ENCODE results near the gene SPAG17.

The SPAG17 gene

GRCh38 chr1:118047650-118048224, 137.3 kb downstream of the SPAG17 start:
- DNase-seq = no peak

- no peak for DNase-seq
Measured at GRCh38 chr1:118047006-118047649, 137.9 kb downstream of the SPAG17 start.

DNA sequence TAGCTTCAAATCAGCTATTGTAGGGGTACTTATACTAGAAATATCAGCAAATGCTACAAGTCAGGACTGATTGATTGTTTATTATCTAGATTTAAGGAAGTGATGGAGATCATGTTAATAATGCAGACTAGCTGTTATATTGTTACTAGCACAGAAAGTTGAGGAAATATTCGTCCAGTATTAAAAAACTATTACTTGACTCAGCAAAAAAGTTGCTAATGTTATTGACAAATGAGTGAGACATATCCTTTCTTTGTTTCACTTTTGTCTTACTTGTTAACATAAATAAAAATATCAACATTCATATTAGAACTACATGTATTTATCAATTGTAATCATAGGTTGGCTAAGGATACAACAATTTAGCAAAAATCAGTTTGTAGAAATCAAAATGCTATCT, 141.4 kb downstream of the SPAG17 start:
- no peak for DNase-seq

- no peak for DNase-seq
Measured at GRCh38 chr1:118042501-118042900, 142.5 kb downstream of the SPAG17 start.

GRCh38 chr1:118039170-118039569, 145.9 kb downstream of the SPAG17 start:
- no peak for DNase-seq

GRCh38 chr1:118032883-118033282, 152.1 kb downstream of the SPAG17 start:
- no peak for DNase-seq

DNA sequence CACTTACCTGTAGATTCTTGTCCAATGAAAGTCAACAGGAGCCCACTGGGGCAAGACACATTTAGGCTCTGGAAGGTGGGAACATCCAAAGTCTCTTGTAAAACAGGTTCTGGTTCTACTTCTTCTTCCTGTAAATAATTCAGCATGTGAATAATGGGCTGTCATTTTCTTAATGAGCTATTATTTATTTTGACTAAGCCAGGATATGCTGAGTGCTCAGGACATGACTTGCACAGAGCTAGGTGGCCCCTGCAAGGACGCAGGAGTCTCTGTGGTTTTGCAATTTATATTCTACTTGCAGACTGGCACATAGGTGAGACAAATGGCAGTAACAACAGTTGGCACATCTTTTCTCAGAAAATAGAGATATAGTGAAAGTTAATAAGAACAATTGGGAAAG, 156.8 kb downstream of the SPAG17 start:
- no peak for DNase-seq

DNA sequence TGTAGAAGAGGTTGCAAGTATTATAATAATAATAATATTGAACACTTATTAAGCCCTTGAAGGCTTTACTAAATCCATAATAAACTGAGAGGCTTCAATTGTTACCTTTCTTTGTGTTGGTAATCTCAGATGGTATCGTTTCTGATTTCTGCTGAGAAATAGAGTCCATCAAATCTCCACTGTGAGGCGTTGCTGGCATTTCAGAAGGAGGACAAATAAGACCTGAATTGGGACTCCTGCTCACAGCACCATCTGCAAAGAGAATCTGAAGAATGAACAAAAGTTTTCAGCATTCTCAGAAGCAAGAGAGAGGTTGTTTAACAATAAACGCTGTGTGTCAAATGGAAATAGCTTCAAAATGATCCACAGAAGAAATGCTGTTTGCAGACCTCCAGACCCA, 161.8 kb downstream of the SPAG17 start:
- DNase-seq = no peak

DNA sequence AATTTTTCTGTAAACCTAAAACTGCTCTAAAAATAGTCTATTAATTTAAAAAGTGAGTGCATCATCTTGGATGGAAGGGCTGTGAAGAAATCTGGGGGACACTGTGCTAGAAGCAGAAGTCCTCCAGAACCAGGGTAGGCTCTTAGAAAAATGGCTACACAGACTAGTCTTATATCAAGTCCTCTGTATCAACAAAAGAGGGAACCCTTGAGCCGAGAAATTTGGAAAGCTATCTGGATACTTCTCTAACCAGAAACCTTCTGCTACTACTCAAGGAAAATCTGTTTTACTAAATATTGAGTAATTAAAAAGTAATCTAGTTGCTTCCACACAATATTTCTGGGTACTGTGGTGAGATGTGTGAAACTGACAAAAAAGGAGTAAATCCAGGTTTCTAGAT, 163.4 kb downstream of the SPAG17 start:
- DNase-seq = no peak

- DNase-seq = no peak
Measured at GRCh38 chr1:118018060-118018459, 167.0 kb downstream of the SPAG17 start.

GRCh38 chr1:118013938-118014337, 171.1 kb downstream of the SPAG17 start:
- DNase-seq = no peak

GRCh38 chr1:118013336-118013735, 171.7 kb downstream of the SPAG17 start:
- DNase-seq = no peak

- no peak for DNase-seq
Measured at GRCh38 chr1:118012515-118013124, 172.4 kb downstream of the SPAG17 start.

DNA sequence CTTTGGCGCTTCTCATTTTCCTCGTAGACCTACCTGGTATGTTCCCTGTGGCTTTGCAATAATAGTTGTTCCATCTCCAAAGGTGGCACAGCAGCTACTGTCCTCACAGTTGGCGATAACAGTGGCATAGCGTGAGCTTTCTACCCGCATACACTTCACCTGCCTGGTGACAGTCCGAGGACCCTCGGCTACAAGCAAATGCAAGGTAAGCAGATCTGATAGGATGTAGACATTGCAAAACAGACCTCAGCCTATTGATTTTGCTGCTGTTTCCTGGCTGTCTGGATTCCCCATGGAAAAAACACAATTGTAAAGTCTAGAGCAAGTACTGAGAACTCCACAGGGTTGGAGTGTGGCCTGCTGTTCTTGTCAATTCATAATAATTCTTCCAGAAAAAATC, 177.0 kb downstream of the SPAG17 start:
- DNase-seq = no peak

DNA sequence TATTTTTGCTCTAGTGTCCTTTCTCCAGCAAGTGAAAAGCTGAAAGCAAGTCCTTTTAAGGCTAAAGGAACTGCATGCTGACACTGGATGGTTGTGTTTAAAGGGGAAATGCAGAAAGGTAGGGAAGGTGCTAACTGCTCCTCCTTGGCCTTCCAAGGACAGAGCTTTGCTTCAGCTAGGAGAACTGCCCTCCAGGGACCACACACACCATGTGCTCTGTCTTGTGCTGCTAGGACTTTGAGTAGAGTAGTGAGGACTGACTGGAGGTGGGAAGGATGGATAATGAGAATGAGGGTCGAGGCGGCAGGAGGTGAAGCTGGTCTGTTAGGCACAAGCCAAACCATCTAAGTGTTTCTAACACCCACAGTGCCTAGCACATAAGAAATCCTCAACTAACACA, 177.6 kb downstream of the SPAG17 start:
- no peak for DNase-seq

- no peak for DNase-seq
Measured at GRCh38 chr1:118004312-118004711, 180.7 kb downstream of the SPAG17 start.

GRCh38 chr1:117985973-117986372, 199.1 kb downstream of the SPAG17 start:
- no peak for DNase-seq

DNA sequence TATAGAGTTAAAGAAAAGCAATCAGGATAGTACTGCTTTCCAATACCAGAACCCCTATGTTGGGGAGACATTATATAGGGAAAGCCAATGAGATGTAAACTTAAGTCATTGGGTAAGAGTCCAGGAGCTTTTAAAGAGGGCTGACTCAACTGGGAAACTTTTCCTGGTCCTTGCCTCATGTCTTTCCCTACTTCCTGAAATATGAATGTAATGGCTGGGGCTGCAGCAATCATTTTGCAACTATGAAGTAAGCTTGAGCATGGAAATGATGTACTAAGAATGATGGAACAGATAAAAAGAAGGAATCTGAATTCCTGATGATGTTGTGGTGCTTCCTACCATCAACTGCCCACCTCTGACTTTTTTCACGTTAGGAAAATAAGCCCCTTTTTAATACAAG, 199.8 kb downstream of the SPAG17 start:
- no peak for DNase-seq

GRCh38 chr1:117981455-117982192, 203.4 kb downstream of the SPAG17 start:
- no peak for DNase-seq

DNA sequence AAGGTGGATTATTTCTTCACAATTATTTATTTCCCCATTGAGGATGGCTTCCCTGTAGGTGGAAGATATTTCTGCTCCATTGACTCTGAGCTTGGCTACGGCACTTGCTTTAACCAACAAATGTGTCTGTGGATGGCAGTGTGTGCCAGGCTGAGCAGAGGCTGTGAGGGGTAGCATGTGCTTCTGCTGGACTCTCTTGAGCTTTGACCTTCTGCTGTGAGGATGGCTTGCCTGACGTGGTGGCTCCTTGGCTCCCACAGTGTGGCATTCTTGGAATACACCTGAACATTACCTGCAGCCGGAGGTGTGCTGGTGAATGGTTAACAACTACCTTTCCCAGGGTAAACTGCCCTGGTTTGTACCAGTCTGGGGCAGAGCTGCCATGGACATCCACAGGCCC, 208.6 kb downstream of the SPAG17 start:
- DNase-seq = no peak

- no peak for DNase-seq
Measured at GRCh38 chr1:117971777-117972176, 213.3 kb downstream of the SPAG17 start.

DNA sequence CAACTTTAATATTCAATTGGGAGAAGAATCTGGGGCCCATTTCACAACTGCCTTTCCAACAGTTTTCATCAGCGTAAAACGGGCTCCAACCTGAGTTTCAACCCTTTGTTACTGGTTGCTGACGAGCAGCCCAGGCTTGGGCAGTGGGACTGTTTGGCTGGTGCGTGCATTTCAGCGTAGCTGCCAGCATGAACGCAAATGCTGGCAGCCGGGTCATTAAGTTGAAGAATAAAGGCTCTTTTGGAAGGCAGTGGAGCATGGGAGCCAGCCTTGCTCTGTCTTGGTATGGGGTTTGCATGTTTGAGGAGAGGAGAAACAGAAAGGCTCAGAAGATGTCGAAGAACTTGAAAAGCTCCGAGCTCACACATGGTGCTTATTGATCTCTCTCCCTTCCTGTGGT, 214.8 kb downstream of the SPAG17 start:
- no peak for DNase-seq

- DNase-seq = no peak
Measured at GRCh38 chr1:117967881-117968280, 217.1 kb downstream of the SPAG17 start.

- DNase-seq = no peak
Measured at GRCh38 chr1:117967477-117967876, 217.6 kb downstream of the SPAG17 start.

Measured in CD4-positive, alpha-beta T cell treated with Interleukin-17A for 4 hours (primary cell).